Measurements from ENCODE around the gene ZHX3. TPM values are rescaled to one million over a fixed set of nuclear protein-coding genes. Genes with fewer than 3 reads are reported as not detected.

Gene ZHX3
- total RNA-seq, 1 experiment from 2014 or later = 21.5 TPM

DNA sequence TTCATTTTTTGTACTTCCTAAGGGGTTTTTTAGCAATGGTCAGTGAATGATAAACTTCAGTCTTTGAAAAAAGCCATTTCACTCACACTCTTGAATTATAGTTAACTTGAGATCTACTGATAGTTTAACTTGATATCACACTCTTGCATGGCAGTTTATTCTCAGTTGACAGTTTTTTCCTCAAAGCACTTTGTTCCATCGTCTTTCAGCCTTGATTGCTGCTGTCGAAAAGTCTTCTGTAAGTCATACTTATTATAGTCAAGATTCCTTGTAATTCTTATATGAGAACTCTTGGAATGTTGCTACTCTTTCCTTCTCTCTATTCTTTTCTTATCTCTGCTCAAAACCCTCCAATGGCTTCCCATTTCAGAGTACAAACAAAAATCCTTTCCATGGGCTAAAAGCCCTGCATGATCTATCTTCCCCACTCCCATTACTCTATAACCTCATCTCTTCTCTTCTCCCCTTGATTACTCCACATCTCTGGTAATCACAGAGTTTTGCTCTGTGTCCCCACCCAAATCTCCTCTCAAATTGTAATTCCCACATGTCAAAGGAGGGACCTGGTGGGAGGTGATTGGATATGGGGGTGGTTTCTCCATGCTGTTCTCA, 31.2 kb downstream of the ZHX3 start:
- Histone ChIP-seq H2AFZ (no peak overlapping the region), H3F3A (ENCODE audit: insufficient read depth, low read depth) (no peaks in the 10 kb centered on the region), H3K27me3 (ENCODE audit: insufficient read depth, low read depth) (no peaks in the 10 kb centered on the region), H3K27ac (no peak overlapping the region), H3K9me2 (ENCODE audit: insufficient read depth) (no peaks in the 10 kb centered on the region), H4K20me1 (ENCODE audit: insufficient read depth) (no peaks in the 10 kb centered on the region), H3K36me3 (ENCODE audit: low read depth) (no peaks in the 10 kb centered on the region), H3K4me2 (no peak overlapping the region), H3K79me2 (ENCODE audit: low read depth) (no peaks in the 10 kb centered on the region), H3K9me3 (ENCODE audit: insufficient read depth, low read depth) (peaks cover 19% of the 10 kb centered on the region), H3K4me3 (no peak overlapping the region), H3K4me1 (replicated peaks; ENCODE audit: insufficient read depth) (no peaks in the 10 kb centered on the region)
- no TSS peak for BruUV-seq (replicated peaks)
- CTCF ChIA-PET = no interaction called here
- intact Hi-C loops (cut with micrococcal nuclease; ENCODE audit: unreplicated experiment) = no loop called here
- DNase-seq = no peak
- POLR2A ChIA-PET (ENCODE audit: unreplicated experiment) = no interaction called here
- TF ChIP-seq EZH2 (IDR thresholded peaks at IDR 0.05; ENCODE audit: low read depth) = no peak
- TF ChIP-seq, protein P1, sequence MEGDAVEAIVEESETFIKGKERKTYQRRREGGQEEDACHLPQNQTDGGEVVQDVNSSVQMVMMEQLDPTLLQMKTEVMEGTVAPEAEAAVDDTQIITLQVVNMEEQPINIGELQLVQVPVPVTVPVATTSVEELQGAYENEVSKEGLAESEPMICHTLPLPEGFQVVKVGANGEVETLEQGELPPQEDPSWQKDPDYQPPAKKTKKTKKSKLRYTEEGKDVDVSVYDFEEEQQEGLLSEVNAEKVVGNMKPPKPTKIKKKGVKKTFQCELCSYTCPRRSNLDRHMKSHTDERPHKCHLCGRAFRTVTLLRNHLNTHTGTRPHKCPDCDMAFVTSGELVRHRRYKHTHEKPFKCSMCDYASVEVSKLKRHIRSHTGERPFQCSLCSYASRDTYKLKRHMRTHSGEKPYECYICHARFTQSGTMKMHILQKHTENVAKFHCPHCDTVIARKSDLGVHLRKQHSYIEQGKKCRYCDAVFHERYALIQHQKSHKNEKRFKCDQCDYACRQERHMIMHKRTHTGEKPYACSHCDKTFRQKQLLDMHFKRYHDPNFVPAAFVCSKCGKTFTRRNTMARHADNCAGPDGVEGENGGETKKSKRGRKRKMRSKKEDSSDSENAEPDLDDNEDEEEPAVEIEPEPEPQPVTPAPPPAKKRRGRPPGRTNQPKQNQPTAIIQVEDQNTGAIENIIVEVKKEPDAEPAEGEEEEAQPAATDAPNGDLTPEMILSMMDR (conservative IDR thresholded peaks at IDR 0.05) = no peak

DNA sequence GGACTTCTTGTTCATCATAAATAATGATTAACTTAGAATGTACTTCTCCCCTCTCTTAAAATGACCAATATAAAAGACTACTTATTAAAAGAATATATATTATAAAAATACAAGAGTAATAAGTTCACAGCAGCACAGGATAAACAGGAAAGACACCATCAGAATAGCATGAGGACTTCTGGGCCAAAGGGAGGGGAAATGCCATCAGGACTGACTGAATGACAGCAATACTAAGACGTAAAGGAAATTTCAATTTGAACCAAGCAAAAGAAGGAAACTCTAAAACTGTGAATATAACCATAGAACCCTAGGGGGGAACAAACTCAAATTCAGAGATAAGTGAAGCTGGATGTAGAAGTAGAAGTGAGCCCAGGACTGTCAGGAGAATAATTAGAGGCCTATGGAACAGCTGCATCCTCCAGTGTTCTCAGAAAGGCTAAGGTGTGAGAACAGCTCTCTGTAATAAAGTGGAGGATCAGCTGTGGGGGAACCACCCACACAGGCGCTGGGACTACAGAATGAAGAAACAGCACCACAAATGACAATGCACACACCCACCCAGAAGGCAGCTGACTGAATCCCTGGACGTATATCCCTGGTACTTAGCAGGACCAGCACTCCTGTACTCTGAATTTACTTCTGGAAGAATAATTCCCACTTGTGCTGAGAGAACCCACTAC, 37.8 kb downstream of the ZHX3 start:
- H3K36me3 ChIP-seq (ENCODE audit: low read depth) = no peaks in the 10 kb centered on the region
- H4K20me1 ChIP-seq (ENCODE audit: insufficient read depth) = no peaks in the 10 kb centered on the region
- TF ChIP-seq, protein P1 (conservative IDR thresholded peaks at IDR 0.05) = no peak
- TF ChIP-seq EZH2 (IDR thresholded peaks at IDR 0.05; ENCODE audit: low read depth) = no peak
- H3K79me2 ChIP-seq (ENCODE audit: low read depth) = peaks cover 5% of the 10 kb centered on the region; the same call in 1 of the 2 replicates
- no peak for DNase-seq
- H3K4me3 ChIP-seq = no peak overlapping the region
- no peaks in the 10 kb centered on the region for H3K27me3 ChIP-seq (ENCODE audit: insufficient read depth, low read depth)
- no peaks in the 10 kb centered on the region for H3K9me3 ChIP-seq (ENCODE audit: insufficient read depth, low read depth)
- intact Hi-C loops (cut with micrococcal nuclease; ENCODE audit: unreplicated experiment) = no loop called here
- no peaks in the 10 kb centered on the region for H3K9me2 ChIP-seq (ENCODE audit: insufficient read depth)
- H3K4me1 ChIP-seq (replicated peaks; ENCODE audit: insufficient read depth) = no peaks in the 10 kb centered on the region
- H3F3A ChIP-seq (ENCODE audit: insufficient read depth, low read depth) = no peaks in the 10 kb centered on the region
- no peak overlapping the region for H3K4me2 ChIP-seq
- no peak overlapping the region for H2AFZ ChIP-seq
- CTCF ChIA-PET = no interaction called here
- H3K27ac ChIP-seq = no peak overlapping the region
- POLR2A ChIA-PET (ENCODE audit: unreplicated experiment) = no interaction called here
- BruUV-seq (replicated peaks) = no TSS peak

DNA sequence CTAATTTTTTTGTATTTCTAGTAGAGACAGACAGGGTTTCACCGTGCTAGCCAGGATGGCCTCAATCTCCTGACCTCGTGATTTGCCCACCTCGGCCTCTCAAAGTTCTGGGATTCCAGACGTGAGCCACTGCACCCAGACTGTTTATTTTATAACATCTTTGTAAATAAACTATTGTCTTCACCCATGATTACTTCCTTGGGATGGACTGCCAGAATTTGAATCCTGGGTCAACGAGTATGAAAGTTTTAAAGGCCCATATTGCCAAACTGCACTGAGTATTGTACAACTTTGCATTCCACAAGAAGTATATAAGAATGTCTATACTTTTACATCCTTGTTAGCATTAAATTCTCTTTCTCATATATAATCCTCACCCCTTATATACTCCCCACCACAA, 38.6 kb downstream of the ZHX3 start:
- H3K4me3 ChIP-seq = no peak overlapping the region
- CTCF ChIA-PET = no interaction called here
- no peak for TF ChIP-seq EZH2 (IDR thresholded peaks at IDR 0.05; ENCODE audit: low read depth)
- TF ChIP-seq, protein P1 (conservative IDR thresholded peaks at IDR 0.05) = no peak
- no peak overlapping the region for H3K4me2 ChIP-seq
- DNase-seq = no peak
- no peak overlapping the region for H3K27ac ChIP-seq
- H3K36me3 ChIP-seq (ENCODE audit: low read depth) = no peaks in the 10 kb centered on the region
- H3K27me3 ChIP-seq (ENCODE audit: insufficient read depth, low read depth) = no peaks in the 10 kb centered on the region
- no peaks in the 10 kb centered on the region for H4K20me1 ChIP-seq (ENCODE audit: insufficient read depth)
- peaks cover 5% of the 10 kb centered on the region; the same call in 1 of the 2 replicates for H3K79me2 ChIP-seq (ENCODE audit: low read depth)
- no peak overlapping the region for H2AFZ ChIP-seq
- POLR2A ChIA-PET (ENCODE audit: unreplicated experiment) = no interaction called here
- no peaks in the 10 kb centered on the region for H3K9me2 ChIP-seq (ENCODE audit: insufficient read depth)
- no peaks in the 10 kb centered on the region for H3K4me1 ChIP-seq (replicated peaks; ENCODE audit: insufficient read depth)
- no TSS peak for BruUV-seq (replicated peaks)
- no peaks in the 10 kb centered on the region for H3K9me3 ChIP-seq (ENCODE audit: insufficient read depth, low read depth)
- intact Hi-C loops (cut with micrococcal nuclease; ENCODE audit: unreplicated experiment) = no loop called here
- H3F3A ChIP-seq (ENCODE audit: insufficient read depth, low read depth) = no peaks in the 10 kb centered on the region

All from PC-9 (cell line).